ENCODE data around the gene MGAT4B.

- no peak for TF ChIP-seq CSDC2 (CRISPR knock-in tag; IDR thresholded peaks at IDR 0.05)
- no peak for TF ChIP-seq ZNF70 (CRISPR knock-in tag; IDR thresholded peaks at IDR 0.05)
- no peak for TF ChIP-seq PPARA (CRISPR knock-in tag; IDR thresholded peaks at IDR 0.05; ENCODE audit: borderline replicate concordance)
- TF ChIP-seq ZFP3 (CRISPR knock-in tag; IDR thresholded peaks at IDR 0.05): no peak
- no peak for TF ChIP-seq ZC3H10 (CRISPR knock-in tag; IDR thresholded peaks at IDR 0.05)
- no peak for TF ChIP-seq CREB5 (CRISPR knock-in tag; IDR thresholded peaks at IDR 0.05; ENCODE audit: low read depth)
- TF ChIP-seq PATZ1 (CRISPR knock-in tag; IDR thresholded peaks at IDR 0.05; ENCODE audit: borderline replicate concordance): no peak
- no peak for TF ChIP-seq ZFP30 (CRISPR knock-in tag; IDR thresholded peaks at IDR 0.05)
- no peak for TF ChIP-seq SNAI2 (CRISPR knock-in tag; IDR thresholded peaks at IDR 0.05)
- TF ChIP-seq GLIS3 (CRISPR knock-in tag; IDR thresholded peaks at IDR 0.05): no peak
- no peak for TF ChIP-seq ZNF8 (CRISPR knock-in tag; IDR thresholded peaks at IDR 0.05)
- no peak for TF ChIP-seq POU6F1 (CRISPR knock-in tag; IDR thresholded peaks at IDR 0.05; ENCODE audit: borderline replicate concordance, low read depth)
- TF ChIP-seq CSRNP3 (CRISPR knock-in tag; IDR thresholded peaks at IDR 0.05): no peak
These were observed 28.1 kb downstream of the MGAT4B start for GRCh38 chr5:179778591-179778990.

All from SK-N-SH treated with all-trans-retinoic acid at 6 μM for 48 hours (cell line).